HS-27A (cell line): Measurements from ENCODE around the gene FBXO4.

Experiments
- DNase-seq: peaks from one replicate; pipeline ENCODE4 v3.0.0-alpha.2; 2012; ENCODE audit warnings: low read depth, missing footprints

The FBXO4 gene

GRCh38 chr5:41983284-41983683 lies 58.2 kb downstream of the FBXO4 start:
- DNase-seq = no peak

- no peak for DNase-seq
Observed at GRCh38 chr5:41985945-41986695, 61.0 kb downstream of the FBXO4 start.
